HG02610 (cell line): ENCODE data around the gene LBHD1.
"Not testable (repeated sequence)": the region's sequence is repeated elsewhere in the genome, so short reads cannot be mapped to it uniquely, and the experiment has no call there.

Experiments
- ATAC-seq: cut with Tn5 transposase; IDR thresholded peaks from one replicate; pipeline ENCODE4 v1.9.1; 2021; ENCODE audit warnings: mild to moderate bottlenecking, moderate library complexity; ENCODE audit not compliant: unreplicated experiment

The LBHD1 gene

GRCh38 chr11:62671608-62672389, at the start of gene LBHD1, which contains the start of gene UQCC3:
Gene LBHD1 (minus strand): TSS chr11:62672267. CDS start chr11:62670031, 2,236 bp downstream.
Gene UQCC3 (plus strand): TSS chr11:62671673. CDS start chr11:62671746, 73 bp downstream.
- peak; percentile 56 for ATAC-seq

DNA sequence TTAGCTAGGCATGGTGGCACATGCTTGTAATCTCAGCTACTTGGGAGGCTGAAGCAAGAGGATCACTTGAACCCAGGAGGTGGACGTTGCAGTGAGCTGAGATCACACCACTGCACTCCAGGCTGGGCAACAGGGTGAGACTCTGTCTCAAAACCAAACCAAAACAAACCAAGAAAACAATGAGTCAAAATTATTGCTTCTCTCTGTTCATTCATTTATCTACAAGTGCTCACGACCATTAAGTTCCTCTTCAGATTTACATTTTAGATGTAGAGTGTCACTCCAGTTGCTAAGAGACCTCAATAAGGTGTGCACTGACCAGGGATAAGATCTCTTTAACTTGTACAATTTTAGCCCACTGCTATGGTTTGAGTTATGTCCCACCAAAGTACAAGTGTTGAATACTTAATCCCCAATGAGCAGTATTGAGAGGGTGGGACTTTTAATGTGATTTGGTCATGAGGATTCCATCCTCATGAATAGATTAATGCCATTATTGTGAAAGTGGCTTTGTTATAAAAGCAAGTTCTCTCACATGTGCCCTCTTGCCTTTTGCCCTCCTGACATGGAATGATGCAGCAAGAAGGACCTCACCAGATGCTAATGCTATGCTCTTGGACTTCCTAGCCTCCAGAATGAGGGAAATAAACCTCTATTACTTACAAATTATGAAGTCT, 47.4 kb upstream of the LBHD1 start:
- ATAC-seq, result no peak

GRCh38 chr11:62716816-62717215, 44.7 kb upstream of the LBHD1 start:
- ATAC-seq, result no peak

DNA sequence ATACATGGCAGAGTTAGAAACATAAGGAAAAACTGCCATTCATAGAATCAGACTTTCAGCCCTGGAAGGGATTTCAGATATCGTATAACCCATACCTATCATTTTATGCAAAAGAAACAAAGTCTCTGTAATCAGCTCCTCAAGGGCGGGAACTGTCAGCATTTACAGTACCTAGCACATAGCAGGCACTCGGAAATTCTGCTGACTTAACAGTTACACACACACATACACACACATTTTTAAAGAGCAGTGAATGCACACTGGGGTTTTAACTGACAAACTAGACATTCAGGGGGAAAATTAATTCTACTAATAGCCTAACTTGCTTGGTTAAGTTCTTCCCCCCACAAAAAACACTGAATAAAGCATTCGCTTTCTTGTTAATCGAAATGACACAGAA, 44.1 kb upstream of the LBHD1 start:
- no peak for ATAC-seq

DNA sequence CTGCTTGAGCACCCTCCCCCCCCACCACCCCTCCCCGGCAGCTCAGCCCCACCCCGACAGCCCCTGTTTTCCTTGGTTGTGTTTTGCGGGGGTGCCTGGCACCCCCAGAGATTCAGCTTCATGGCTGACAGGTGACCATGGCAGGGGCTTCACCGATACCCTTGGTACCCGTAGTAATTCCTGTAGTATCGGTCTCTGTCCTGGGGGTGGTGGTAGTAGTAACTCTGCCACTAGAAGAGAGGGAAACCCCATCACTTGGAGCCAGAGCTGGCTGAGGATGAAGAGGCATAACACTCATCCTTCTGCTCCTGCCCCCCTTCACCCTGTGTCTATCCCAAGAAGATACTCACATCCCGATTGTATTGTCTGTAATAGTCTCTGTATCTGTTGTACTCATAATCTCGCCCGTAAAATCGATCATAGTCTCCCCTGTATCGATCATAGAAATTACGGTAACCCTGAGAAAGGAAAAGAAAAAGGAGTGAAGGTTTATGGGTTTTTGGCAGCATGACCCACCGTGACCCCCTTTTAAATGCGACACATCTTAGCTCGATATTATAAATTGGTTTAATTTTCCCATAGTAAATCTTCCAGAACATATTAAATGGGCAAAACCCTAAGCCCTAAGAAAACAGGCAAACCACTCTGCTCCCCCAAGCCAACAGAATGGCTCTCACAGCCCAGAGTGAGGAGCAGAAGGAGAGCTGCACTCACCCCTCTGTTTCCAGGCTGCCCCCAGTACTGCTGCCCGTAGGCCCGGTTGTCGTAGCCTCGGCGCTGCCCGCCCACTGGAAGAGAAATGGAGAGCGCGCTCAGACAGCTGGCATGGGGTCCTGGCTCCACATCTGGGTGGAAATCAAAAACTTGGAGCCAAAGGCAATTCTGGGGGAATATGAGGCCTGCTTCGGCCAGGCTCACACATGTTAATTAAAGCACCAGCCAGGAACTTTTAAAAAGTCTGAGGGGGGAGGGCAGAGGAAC, 43.4 kb upstream of the LBHD1 start:
- ATAC-seq, result no peak

DNA sequence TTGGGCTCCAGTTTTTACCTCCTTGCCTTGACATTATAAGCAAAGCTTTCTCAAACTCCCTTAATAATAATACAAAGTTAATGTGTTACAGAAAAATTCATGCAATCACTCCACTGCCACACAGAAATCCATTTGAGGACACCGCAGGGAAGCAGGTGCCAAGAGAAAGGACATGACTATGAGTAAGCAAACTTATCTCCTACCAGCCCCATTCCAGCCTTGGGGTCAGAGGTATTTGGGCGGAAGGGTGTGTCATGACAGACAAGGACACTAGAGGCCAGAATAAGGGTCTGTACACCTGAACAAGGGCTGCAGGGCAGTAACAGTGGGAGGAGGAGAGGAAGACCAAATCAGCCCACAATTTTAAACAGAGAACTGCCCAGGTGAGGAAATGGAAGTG, 41.3 kb upstream of the LBHD1 start:
- no peak for ATAC-seq

- ATAC-seq, result no peak
Observed at GRCh38 chr11:62712861-62713260, 40.8 kb upstream of the LBHD1 start.

DNA sequence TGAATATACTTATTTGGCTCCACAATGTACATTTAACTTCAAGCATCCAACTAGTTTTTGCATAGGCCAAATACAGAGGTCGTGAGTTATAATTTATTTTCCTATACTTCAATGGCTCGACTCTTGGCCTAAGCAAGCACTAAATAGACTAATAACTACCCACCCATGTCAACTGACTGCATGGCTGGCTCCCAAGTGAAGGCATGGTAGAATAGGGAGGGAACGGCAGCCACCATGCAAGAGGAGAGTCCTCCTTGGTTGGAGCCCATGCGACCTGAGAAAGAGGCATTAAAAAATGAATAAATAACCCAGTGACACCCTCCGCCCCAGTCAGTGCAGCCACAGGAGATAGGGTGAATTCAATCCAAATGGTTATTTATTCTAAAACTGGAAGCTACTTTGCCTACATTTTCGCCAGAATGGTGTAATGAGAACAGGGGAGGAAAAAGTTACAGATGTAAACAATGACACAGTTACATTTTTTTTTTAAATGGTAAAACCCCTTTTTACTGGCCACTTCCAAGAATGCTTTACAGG, 40.3 kb upstream of the LBHD1 start:
- no peak for ATAC-seq

DNA sequence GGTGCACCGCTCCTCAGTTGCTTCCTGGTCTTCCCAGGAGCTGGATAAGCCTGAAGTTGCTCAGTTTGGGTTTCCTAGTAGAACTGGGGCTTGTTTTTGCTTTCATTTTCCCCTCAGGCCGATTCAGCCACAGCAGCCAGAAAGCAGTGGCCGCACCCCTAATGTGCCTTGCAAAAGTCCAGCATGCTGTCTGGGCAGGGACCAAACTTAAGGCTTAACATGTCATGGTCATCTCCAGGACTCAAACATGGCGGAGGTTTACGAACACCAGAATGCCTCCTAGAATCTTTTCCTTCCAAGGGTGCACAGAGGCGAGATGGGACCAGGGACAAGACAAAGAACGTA, 37.9 kb upstream of the LBHD1 start:
- no peak for ATAC-seq

DNA sequence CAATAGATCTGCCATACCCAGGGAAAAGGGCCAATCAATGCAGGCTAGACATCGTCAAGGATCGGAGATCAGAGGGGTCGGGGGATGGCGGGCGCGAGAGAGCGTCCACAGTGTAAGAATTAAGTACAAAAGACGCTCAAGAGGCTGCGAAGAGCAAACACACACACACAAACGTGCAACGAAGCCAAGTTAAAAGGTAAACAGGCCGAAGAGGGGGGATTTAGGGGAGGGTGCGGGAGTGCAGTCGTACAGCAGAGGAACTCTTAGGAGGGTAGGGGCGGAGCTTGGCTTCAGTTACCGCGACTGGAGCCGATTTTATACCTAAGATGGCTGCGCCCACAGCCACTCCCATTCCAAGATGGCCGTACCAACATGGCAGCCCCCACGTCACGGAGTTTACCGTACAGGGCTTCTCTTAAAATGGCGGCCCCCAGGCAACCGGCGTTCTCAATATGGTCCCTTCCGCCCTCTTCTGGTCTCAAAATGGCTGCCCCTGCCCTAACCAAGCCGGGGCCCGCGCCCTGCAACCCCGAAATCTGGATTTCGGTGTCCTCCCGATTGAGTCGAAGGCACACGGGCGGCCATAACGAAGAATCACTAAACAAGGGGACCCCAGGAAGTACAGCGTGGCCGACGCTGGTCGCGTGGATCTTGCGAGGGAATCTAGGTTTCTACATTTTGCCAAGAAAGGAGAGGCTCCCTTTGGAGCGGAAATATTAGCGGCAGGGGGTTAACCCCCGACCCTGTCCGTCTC, 37.4 kb upstream of the LBHD1 start:
- peak; percentile 63 for ATAC-seq

DNA sequence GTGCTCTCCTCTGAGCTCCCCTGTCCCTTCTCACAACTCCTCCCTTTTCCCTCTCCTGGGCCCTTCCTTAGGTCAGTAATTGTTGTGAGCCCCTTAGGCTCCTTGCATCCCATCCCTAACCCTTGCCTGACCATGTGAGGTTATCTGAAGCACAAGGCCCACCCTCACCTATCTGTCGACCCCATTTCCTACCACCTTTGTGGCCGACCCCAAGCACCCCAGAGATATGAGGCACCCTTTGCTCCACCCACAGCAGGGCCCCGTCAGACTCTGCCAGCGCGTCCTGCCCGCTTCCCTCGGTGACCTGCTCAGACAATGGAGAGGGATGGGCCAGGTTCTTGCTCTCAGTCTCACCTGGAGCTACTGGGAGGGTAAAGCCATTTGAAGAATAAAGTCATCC, 36.7 kb upstream of the LBHD1 start:
- no peak for ATAC-seq

GRCh38 chr11:62708392-62708791, 36.3 kb upstream of the LBHD1 start:
- no peak for ATAC-seq

GRCh38 chr11:62707277-62707861, 35.3 kb upstream of the LBHD1 start, which contains the start of the genes BSCL2 and GNG3:
Gene BSCL2 (minus strand): TSS chr11:62707424. CDS start chr11:62707195, 229 bp downstream.
Gene GNG3 (plus strand): TSS chr11:62707676. CDS start chr11:62708296, 620 bp downstream.
- no peak for ATAC-seq

DNA sequence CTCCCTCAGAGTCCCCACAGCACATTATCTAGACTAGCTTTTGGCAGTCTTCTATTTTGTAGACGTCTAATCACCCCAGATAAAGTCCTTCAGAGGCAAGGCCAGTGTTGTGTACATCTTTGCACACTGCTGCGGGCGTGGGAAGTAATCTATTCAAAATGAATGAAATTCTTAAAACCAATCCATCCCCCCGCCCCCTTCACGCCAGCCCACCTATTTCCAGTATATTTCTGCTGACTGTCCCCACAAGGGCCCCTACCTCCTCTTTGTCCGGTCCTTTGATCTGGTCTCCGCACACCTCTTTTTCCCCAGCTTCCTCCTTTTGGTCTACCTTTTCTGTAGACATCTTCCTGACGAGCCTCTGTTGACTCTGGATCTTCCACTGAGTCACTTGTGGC, 34.8 kb upstream of the LBHD1 start:
- ATAC-seq, result no peak

GRCh38 chr11:62705880-62706849, 34.1 kb upstream of the LBHD1 start:
- ATAC-seq, result peak; percentile 55

- ATAC-seq, result no peak
Observed at GRCh38 chr11:62705413-62705812, 33.3 kb upstream of the LBHD1 start.

GRCh38 chr11:62703921-62704320, 31.9 kb upstream of the LBHD1 start:
- not testable (repeated sequence) for ATAC-seq

GRCh38 chr11:62702246-62702645, 30.2 kb upstream of the LBHD1 start:
- no peak for ATAC-seq
